LNCaP clone FGC (cell line): Measurements from ENCODE around the gene CACHD1.

Source experiments
- DNase-seq: peaks from one replicate; pipeline ENCODE4 v3.0.0-alpha.2; 2011; ENCODE audit warnings: low read depth
- H3K4me3 ChIP-seq: 2 replicates; pipeline ENCODE4 v1.5.1; 2011; ENCODE audit warnings: mild to moderate bottlenecking, low read depth, low read length, control low read depth
- TF ChIP-seq, protein P1 (sequence below): IDR thresholded peaks from 2 replicates; pipeline ENCODE4 v1.5.1; 2012; ENCODE audit warnings: mild to moderate bottlenecking; ENCODE audit not compliant: control insufficient read depth, insufficient read depth; ENCODE audit errors: extremely low read depth

The CACHD1 gene

DNA sequence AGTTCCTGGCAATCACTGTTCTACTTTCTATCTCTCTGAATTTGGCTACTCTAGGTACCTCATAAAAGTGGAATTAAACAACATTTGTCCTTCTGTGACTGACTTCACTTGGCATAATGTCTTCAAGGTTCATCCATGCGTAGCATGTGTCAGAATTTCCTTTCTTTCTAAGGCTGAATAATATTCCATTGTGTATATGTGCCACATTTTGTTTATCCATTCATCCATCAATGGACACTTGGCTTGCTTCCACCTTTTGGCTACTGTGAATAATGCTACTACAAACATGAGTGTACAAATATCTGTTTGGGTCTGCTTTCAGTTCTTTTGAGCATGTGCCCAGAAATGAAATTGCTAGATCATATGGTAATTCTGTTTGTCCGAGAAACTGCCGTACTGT, 14.7 kb downstream of the CACHD1 start:
- no peak overlapping the region for H3K4me3 ChIP-seq
- peak; percentile 87 for DNase-seq
- TF ChIP-seq, protein P1, sequence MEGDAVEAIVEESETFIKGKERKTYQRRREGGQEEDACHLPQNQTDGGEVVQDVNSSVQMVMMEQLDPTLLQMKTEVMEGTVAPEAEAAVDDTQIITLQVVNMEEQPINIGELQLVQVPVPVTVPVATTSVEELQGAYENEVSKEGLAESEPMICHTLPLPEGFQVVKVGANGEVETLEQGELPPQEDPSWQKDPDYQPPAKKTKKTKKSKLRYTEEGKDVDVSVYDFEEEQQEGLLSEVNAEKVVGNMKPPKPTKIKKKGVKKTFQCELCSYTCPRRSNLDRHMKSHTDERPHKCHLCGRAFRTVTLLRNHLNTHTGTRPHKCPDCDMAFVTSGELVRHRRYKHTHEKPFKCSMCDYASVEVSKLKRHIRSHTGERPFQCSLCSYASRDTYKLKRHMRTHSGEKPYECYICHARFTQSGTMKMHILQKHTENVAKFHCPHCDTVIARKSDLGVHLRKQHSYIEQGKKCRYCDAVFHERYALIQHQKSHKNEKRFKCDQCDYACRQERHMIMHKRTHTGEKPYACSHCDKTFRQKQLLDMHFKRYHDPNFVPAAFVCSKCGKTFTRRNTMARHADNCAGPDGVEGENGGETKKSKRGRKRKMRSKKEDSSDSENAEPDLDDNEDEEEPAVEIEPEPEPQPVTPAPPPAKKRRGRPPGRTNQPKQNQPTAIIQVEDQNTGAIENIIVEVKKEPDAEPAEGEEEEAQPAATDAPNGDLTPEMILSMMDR = no peak

DNA sequence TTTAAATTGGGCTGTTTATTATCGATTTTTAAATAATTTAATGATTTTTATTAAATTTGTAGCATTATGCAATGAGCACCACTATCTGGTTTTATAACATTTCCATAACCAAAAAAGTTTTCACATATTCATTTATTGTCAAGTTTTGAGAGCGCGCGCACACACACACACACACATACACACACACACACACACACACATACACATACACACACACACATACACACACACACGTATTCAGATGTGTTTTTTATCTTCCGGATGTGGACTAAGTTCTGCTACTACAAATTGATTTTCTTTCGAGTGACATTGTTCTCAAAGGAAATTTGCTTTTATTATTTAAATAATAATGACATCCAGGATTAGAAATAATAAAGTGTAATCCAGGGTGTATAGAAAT, 16.3 kb downstream of the CACHD1 start:
- TF ChIP-seq, protein P1 = no peak
- no peak overlapping the region for H3K4me3 ChIP-seq
- no peak for DNase-seq

DNA sequence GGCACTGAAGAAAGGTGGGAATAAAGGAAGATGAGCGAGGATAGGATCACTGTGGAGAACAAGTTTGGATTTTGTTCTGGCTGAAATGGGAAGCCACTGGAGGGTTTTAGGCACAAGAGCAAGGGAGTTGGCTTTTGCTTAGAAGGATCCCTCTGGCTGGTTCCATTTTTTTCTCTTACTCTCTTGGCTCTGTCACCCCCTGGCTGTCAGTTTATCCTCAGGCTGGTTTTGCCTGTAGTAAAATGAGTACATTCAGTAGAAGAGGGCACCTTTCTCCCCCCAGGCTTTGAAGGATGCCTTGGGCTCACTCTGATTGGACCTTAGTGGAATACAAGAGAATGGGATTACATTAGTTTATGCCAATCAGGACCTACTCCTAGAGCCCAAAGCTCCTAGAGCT, 17.1 kb downstream of the CACHD1 start:
- no peak for DNase-seq
- TF ChIP-seq, protein P1 = no peak
- no peak overlapping the region for H3K4me3 ChIP-seq

DNA sequence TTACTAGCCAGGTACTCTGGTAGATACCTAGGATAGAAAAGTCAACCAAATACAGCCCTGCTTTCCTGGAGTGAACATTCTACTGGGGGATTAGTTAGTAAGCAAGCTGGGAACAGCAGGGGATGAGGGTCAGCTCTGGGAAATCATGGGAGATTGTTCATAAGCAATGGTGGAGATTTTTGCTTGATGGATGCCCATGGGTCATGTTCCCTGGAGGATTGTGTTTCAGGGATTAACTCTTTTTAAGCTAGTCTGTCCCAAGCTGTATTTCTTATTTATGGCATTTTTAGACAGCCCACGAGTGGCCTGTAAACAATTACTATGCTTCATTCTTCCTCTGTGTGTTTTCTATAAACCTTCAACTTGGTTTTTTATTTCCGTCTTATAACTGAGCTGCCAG, 18.9 kb downstream of the CACHD1 start:
- TF ChIP-seq, protein P1 = no peak
- H3K4me3 ChIP-seq = no peak overlapping the region
- no peak for DNase-seq

DNA sequence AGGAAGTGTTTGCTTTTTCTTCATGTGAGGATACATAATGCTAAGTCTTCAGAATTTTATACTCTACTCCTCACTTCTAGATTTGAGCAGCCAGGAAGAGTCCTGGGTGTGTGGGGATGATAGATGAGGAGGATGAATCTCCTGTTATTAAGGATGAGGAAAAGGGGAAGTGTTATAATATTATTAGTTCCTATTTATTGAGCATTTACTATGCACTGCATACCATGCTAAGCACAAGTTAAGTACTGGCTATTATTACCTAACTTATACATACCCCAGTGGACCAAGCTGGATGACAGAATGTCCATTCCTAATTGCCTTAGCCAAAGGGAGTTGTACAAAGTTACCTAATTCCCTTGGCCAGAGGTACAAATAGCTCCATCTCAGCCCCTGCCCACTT, 19.8 kb downstream of the CACHD1 start:
- DNase-seq = no peak
- H3K4me3 ChIP-seq = no peak overlapping the region
- TF ChIP-seq, protein P1 = no peak

DNA sequence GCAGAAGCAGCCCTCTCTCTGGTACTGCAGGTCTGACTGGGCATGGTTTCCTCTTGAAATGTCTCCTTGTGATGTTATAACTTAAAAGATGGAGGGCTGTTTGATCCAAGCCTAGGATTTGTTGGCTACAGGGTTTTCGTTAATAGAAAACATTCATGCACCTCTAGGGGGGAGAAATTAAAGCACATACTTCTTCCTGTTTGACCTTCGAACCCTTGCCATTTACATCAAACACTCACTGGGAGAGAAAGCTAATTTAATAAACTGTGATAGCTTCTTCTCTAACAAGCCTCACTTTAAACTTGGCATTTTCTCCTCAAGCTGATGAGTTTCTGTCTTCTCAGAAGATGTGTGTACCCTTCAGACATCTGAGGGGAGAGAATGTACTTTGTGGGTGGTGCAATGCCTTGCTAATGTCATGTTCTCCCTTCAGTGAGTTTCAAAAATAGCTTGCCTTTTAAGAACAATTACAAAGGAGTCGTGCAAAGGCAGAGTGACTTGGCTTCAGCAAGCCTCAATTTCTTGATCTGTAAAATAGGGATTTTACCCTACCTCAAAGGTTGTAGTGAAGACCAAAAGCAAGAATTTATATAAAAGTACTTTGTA, 20.4 kb downstream of the CACHD1 start:
- no peak overlapping the region for H3K4me3 ChIP-seq
- no peak for DNase-seq
- TF ChIP-seq, protein P1 = no peak

DNA sequence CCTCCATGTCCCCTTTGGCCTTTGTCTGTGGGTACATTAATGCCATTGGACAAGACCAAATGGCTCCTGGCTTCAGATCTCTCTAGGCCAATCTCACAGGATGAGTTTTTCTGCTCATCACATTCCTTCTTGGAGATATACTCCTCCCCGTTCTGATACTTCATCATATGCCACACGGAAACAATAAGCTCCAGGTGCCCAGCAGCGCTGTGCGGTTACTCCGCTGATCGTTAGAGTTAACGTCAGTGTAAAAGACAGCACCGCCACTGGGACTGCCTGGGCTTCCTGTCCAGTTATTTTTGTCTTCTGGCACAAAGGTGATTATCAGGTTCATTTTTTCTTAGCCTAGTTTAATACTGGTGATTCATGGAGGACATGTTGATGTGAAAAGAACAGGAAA, 22.5 kb downstream of the CACHD1 start:
- H3K4me3 ChIP-seq = no peak overlapping the region
- no peak for DNase-seq
- TF ChIP-seq, protein P1 = no peak
